ENCODE data around the gene SHROOM3. TPM values are rescaled to one million over a fixed set of nuclear protein-coding genes. Genes with fewer than 3 reads are reported as not detected.

SHROOM3 gene
- total and polyA plus RNA-seq, 10 donors = 0.37 to 23.9 (median 8.3) TPM

DNA sequence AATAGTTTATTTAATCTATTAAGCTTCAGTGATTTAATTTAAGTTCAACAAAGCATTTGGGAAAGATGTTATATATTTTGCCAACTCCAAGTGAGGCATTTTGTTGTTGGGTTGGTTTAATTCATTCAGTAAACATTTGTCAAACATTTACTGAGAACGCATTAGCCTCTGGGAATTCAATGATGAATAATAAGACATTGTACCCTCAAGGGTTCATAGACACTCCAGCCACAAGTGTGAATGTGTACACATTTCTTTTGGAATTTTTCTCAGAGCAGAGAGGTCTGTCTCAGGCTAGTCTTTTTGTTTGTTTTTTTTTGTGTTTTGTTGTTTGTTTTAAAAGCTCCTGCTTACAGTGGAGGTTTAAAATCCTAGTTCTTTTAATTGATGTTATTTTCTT, 259.0 kb downstream of the SHROOM3 start:
- H3K36me3 ChIP-seq = no peaks in the 10 kb centered on the region
- TF ChIP-seq, protein P1, sequence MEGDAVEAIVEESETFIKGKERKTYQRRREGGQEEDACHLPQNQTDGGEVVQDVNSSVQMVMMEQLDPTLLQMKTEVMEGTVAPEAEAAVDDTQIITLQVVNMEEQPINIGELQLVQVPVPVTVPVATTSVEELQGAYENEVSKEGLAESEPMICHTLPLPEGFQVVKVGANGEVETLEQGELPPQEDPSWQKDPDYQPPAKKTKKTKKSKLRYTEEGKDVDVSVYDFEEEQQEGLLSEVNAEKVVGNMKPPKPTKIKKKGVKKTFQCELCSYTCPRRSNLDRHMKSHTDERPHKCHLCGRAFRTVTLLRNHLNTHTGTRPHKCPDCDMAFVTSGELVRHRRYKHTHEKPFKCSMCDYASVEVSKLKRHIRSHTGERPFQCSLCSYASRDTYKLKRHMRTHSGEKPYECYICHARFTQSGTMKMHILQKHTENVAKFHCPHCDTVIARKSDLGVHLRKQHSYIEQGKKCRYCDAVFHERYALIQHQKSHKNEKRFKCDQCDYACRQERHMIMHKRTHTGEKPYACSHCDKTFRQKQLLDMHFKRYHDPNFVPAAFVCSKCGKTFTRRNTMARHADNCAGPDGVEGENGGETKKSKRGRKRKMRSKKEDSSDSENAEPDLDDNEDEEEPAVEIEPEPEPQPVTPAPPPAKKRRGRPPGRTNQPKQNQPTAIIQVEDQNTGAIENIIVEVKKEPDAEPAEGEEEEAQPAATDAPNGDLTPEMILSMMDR (IDR thresholded peaks at IDR 0.05 in 8 of 11, conservative IDR thresholded peaks at IDR 0.05 in 3 of 11) = no peak
- no peak for TF ChIP-seq POLR2AphosphoS5 (IDR thresholded peaks at IDR 0.05)
- TF ChIP-seq POLR2A (IDR thresholded peaks at IDR 0.05) = no peak
- H3K9me3 ChIP-seq = no peaks in the 10 kb centered on the region
- no peak overlapping the region for H3K4me3 ChIP-seq
- H3K27ac ChIP-seq = no peak overlapping the region
- WGBS, 5 donors = 86 to 94% (median 89%) methylated on average over 1 of the region's 1 CpG
- no peak for DNase-seq
- H3K4me1 ChIP-seq = peaks cover 3 to 13% (median 11%) of the 10 kb centered on the region in 6 donors
- intact Hi-C loops (cut with DNase I; ENCODE audit: low total_unique reads) = no loop called here
- H3K27me3 ChIP-seq (replicated peaks in 1 of 7) = peaks cover 4 to 71% (median 28%) of the 10 kb centered on the region in 7 donors

DNA sequence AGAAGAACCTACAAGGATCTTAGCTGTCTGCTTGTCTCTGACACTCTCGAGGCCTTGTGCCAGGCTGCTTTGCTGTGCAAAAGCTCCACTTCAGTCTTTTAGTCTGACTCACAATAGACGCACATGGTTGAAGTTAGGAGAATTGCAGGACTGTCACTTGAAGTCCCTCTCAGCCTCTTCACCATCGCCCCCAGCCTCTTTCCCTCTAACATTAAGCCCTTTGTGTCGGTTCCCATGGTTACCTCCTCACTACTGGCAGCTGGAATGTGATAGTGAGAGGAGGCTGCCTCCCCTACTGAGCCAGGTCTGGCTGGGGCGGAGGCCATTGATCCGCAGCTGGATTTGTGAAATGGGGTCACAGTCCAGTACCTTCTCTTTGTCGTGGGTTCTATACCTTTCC, 261.1 kb downstream of the SHROOM3 start:
- Histone ChIP-seq H3K4me3 (no peak overlapping the region), H3K9me3 (no peaks in the 10 kb centered on the region), H3K27me3 (replicated peaks in 1 of 7) (peaks cover 0 to 50% (median 9%) of the 10 kb centered on the region in 7 donors), H3K27ac (no peak overlapping the region), H3K4me1 (no peaks in the 10 kb centered on the region), H3K36me3 (no peaks in the 10 kb centered on the region)
- TF ChIP-seq POLR2A (IDR thresholded peaks at IDR 0.05) = no peak
- no peak for DNase-seq
- 58 to 80% (median 73%) methylated on average over 7 of the region's 7 CpGs for WGBS, 5 donors
- intact Hi-C loops (cut with DNase I; ENCODE audit: low total_unique reads) = no loop called here

DNA sequence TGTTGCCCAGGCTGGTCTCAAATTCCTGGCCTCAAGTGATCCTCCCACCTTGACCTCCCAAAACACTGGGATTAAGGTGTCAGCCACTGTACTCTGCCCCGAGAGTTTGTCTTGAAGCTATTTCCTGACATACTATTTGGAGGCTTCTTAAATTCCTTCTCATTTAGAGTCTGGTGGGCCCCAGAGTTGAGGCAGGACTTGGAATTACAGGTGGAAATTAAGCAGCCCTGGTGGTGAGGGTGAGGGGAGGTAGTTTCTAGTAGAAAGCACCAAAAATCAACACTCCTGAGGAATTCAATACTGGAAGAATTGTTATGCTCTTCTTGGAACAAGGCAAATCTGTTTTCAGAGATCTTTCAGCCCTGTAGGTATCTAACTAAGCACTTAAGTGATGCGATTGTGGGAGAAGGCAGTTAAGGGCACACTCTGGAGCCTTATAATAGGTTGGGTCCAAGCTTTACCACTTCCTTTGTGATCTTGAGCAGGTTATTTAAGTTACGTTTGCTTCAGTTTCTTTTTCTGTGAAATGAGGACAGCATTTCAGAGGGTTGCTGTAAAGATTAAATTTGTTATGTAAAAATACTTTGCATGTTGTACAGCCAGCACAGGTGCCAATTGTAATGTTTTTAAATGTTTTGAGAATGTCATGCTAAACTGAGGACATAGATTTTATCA, 262.2 kb downstream of the SHROOM3 start:
- Histone ChIP-seq H3K4me3 (no peak overlapping the region), H3K27ac (no peak overlapping the region), H3K9me3 (no peaks in the 10 kb centered on the region), H3K36me3 (no peaks in the 10 kb centered on the region), H3K27me3 (replicated peaks in 1 of 7) (peaks cover 0 to 38% (median 0%) of the 10 kb centered on the region in 7 donors), H3K4me1 (no peaks in the 10 kb centered on the region)
- intact Hi-C loops (cut with DNase I; ENCODE audit: low total_unique reads) = no loop called here
- DNase-seq = no peak
- 57 to 78% (median 64%) methylated on average over 3 of the region's 3 CpGs for WGBS, 5 donors
- TF ChIP-seq POLR2AphosphoS5 (IDR thresholded peaks at IDR 0.05) (no peak), POLR2A (IDR thresholded peaks at IDR 0.05) (no peak)
- TF ChIP-seq, protein P1 (IDR thresholded peaks at IDR 0.05 in 8 of 11, conservative IDR thresholded peaks at IDR 0.05 in 3 of 11) = no peak

DNA sequence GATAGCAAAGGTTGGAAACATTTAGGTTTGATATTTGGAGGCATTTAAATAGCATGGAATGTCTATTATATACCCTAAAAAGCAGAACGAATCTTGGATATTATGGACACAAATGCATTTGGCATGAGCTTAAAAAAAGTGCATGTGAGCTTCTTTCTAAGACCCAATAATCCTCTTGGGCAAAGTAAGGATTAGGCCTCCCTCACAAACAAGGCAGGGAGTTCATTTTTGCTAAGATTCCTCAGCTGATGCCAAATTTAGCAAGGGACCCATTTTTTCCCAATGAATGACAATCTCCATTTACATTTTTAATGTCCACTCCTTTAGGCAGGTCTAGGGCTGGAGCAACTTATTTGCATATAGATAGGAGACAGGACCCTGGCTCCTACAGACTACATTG, 263.1 kb downstream of the SHROOM3 start:
- no peaks in the 10 kb centered on the region for H3K36me3 ChIP-seq
- no peak overlapping the region for H3K4me3 ChIP-seq
- 75 to 88% (median 83%) methylated on average over 1 of the region's 1 CpG for WGBS, 5 donors
- intact Hi-C loops (cut with DNase I; ENCODE audit: low total_unique reads) = no loop called here
- H3K27me3 ChIP-seq (replicated peaks in 1 of 7) = peaks cover 0 to 31% (median 0%) of the 10 kb centered on the region in 7 donors
- TF ChIP-seq, protein P1 (IDR thresholded peaks at IDR 0.05 in 8 of 11, conservative IDR thresholded peaks at IDR 0.05 in 3 of 11) = no peak
- TF ChIP-seq POLR2AphosphoS5 (IDR thresholded peaks at IDR 0.05) (no peak), POLR2A (IDR thresholded peaks at IDR 0.05) (no peak)
- H3K27ac ChIP-seq = no peak overlapping the region
- no peak for DNase-seq
- H3K4me1 ChIP-seq = no peaks in the 10 kb centered on the region
- no peaks in the 10 kb centered on the region for H3K9me3 ChIP-seq
